ENCODE results near the gene LCN6. TPM values are rescaled to one million over a fixed set of nuclear protein-coding genes. Genes with fewer than 3 reads are reported as not detected.
"Not testable (repeated sequence)": the region's sequence is repeated elsewhere in the genome, so short reads cannot be mapped to it uniquely, and the experiment has no call there.

LCN6 gene
- total and polyA plus RNA-seq, 10 of the 15 experiments (the other 5 are each of a cell fraction or from before 2014, with no cell fraction given), result not detected

GRCh38 chr9:136755302-136756133 is 7.2 kb upstream of the LCN6 start:
- H3K9ac ChIP-seq (ENCODE audit: control insufficient read depth, insufficient read depth, low read length); H4K20me1 ChIP-seq (ENCODE audit: control insufficient read depth, insufficient read depth); RAD21 ChIA-PET (ENCODE audit: unreplicated experiment); H3K36me3 ChIP-seq (ENCODE audit: control insufficient read depth in 2 of 2, insufficient read depth in 2 of 2, low read length in 1 of 2); H3K4me2 ChIP-seq (ENCODE audit: control insufficient read depth, insufficient read depth); H3K4me3 ChIP-seq; in situ Hi-C loops (cut with MboI); SMC1A ChIA-PET (ENCODE audit: uncharacterized antibody, unreplicated experiment); ATAC-seq; POLR2A ChIA-PET; DNase-seq (ENCODE audit: low read depth, low spot score); H3K27ac ChIP-seq (ENCODE audit: control insufficient read depth, insufficient read depth); BruUV-seq (replicated peaks); intact Hi-C loops (cut with micrococcal nuclease; ENCODE audit: unreplicated experiment); FAIRE-seq; H3K79me2 ChIP-seq (ENCODE audit: control insufficient read depth, insufficient read depth, low read length); H3K27me3 ChIP-seq (replicated peaks in 1 of 2; ENCODE audit: control insufficient read depth in 2 of 2, insufficient read depth in 2 of 2, low read length in 1 of 2); H3K4me1 ChIP-seq (ENCODE audit: control insufficient read depth, insufficient read depth, low read length); H2AFZ ChIP-seq (ENCODE audit: control insufficient read depth, low read depth, low read length): not testable (repeated sequence)
- H3K9me3 ChIP-seq (replicated peaks; ENCODE audit: control insufficient read depth, insufficient read depth, low read length), result peaks cover 33% of the 10 kb centered on the region
- 85% methylated on average over 22 of the region's 22 CpGs for WGBS (ENCODE audit: insufficient coverage, insufficient replicate concordance, low lambda C conversion rate, missing lambda C conversion rate)
- TF ChIP-seq USF1 (IDR thresholded peaks at IDR 0.05; ENCODE audit: borderline replicate concordance, extremely low read length, insufficient read depth, low read depth, low read length), result peak; percentile 19
- CTCF ChIA-PET, result interaction anchor here (0.5 to 1.1 kb wide), 3 partner anchors 10 to 291 kb away, joined by 3 to 5 read pairs (median 3); partner anchors contain the start of gene NPDC1

- intact Hi-C loops (cut with micrococcal nuclease; ENCODE audit: unreplicated experiment), result no loop called here
- Histone ChIP-seq H3K9me3 (replicated peaks; ENCODE audit: control insufficient read depth, insufficient read depth, low read length) (peaks cover 33% of the 10 kb centered on the region), H3K79me2 (ENCODE audit: control insufficient read depth, insufficient read depth, low read length) (no peaks in the 10 kb centered on the region), H3K27me3 (replicated peaks in 1 of 2; ENCODE audit: control insufficient read depth in 2 of 2, insufficient read depth in 2 of 2, low read length in 1 of 2) (0 out of 4 replicates have a peak, but pooled peaks cover 0 to 2% of the 10 kb centered on the region in 2 experiments), H3K4me1 (ENCODE audit: control insufficient read depth, insufficient read depth, low read length) (no peaks in the 10 kb centered on the region), H3K36me3 (ENCODE audit: control insufficient read depth in 2 of 2, insufficient read depth in 2 of 2, low read length in 1 of 2) (no peaks in the 10 kb centered on the region), H2AFZ (ENCODE audit: control insufficient read depth, low read depth, low read length) (no peak overlapping the region), H3K9ac (ENCODE audit: control insufficient read depth, insufficient read depth, low read length) (no peak overlapping the region), H3K4me3 (no peak overlapping the region), H4K20me1 (ENCODE audit: control insufficient read depth, insufficient read depth) (no peaks in the 10 kb centered on the region), H3K4me2 (ENCODE audit: control insufficient read depth, insufficient read depth) (no peak overlapping the region), H3K27ac (ENCODE audit: control insufficient read depth, insufficient read depth) (no peak overlapping the region)
- in situ Hi-C loops (cut with MboI), result no loop called here
- ChIA-PET SMC1A (ENCODE audit: uncharacterized antibody, unreplicated experiment) (no interaction called here), CTCF (interaction anchor here (0.5 to 1.1 kb wide), 3 partner anchors 11 to 292 kb away, joined by 3 to 5 read pairs (median 3); partner anchors contain the start of gene NPDC1), RAD21 (ENCODE audit: unreplicated experiment) (no interaction called here), POLR2A (no interaction called here)
- ATAC-seq (no peak), FAIRE-seq (no peak), DNase-seq (ENCODE audit: low read depth, low spot score) (no peak)
- no TSS peak for BruUV-seq (replicated peaks)
- WGBS (ENCODE audit: insufficient coverage, insufficient replicate concordance, low lambda C conversion rate, missing lambda C conversion rate), result 49% methylated on average over 24 of the region's 24 CpGs
- TF ChIP-seq NR2C2 (IDR thresholded peaks at IDR 0.05; ENCODE audit: borderline replicate concordance, control insufficient read depth, insufficient read length, low read depth) (no peak), BCLAF1 (IDR thresholded peaks at IDR 0.05) (no peak), GATAD2B (conservative IDR thresholded peaks at IDR 0.05; ENCODE audit: low read depth) (no peak), FOS (IDR thresholded peaks at IDR 0.05; ENCODE audit: borderline replicate concordance, extremely low read depth, insufficient read length) (no peak), SIN3A (IDR thresholded peaks at IDR 0.05; ENCODE audit: low read depth, low read length) (no peak), SKIL (IDR thresholded peaks at IDR 0.05; ENCODE audit: low read depth, poor library complexity, severe bottlenecking) (no peak)
Observed at GRCh38 chr9:136754626-136755301, 6.4 kb upstream of the LCN6 start.
